NCI-H226 (cell line): Measurements from ENCODE around the gene L1CAM.

Source experiments
- DNase-seq: peaks from one replicate; pipeline ENCODE4 v3.0.0-alpha.2; 2015

Gene L1CAM

GRCh38 chrX:153885968-153886903, at the start of gene L1CAM:
Gene L1CAM (minus strand): TSS chrX:153886173. CDS start chrX:153875836, 10,337 bp downstream.
- DNase-seq, result no peak

GRCh38 chrX:153935326-153935851, 49.4 kb upstream of the L1CAM start:
- DNase-seq, result no peak

GRCh38 chrX:153934762-153935325, 48.9 kb upstream of the L1CAM start, which contains the start of gene NAA10:
Gene NAA10 (minus strand): TSS chrX:153935037. CDS start chrX:153934904, 133 bp downstream.
- DNase-seq, result peak; percentile 63

GRCh38 chrX:153934148-153934761, 48.3 kb upstream of the L1CAM start:
- DNase-seq, result no peak

- no peak for DNase-seq
These were observed 47.8 kb upstream of the L1CAM start for GRCh38 chrX:153933748-153934147.

- DNase-seq, result no peak
These were observed 46.4 kb upstream of the L1CAM start for GRCh38 chrX:153932220-153932915.

- DNase-seq, result no peak
These were observed 45.8 kb upstream of the L1CAM start for GRCh38 chrX:153931748-153932147.

GRCh38 chrX:153931151-153931550, 45.2 kb upstream of the L1CAM start:
- no peak for DNase-seq

GRCh38 chrX:153930011-153930910, 44.3 kb upstream of the L1CAM start:
- DNase-seq, result no peak

- no peak for DNase-seq
These were observed 43.6 kb upstream of the L1CAM start for GRCh38 chrX:153929576-153929975.

- DNase-seq, result no peak
These were observed 42.9 kb upstream of the L1CAM start for GRCh38 chrX:153928846-153929245.

GRCh38 chrX:153927922-153928760, 42.2 kb upstream of the L1CAM start:
- peak; percentile 94 for DNase-seq

- DNase-seq, result no peak
These were observed 41.6 kb upstream of the L1CAM start for GRCh38 chrX:153927672-153927921.

- DNase-seq, result peak; percentile 16
These were observed 41.1 kb upstream of the L1CAM start for GRCh38 chrX:153926858-153927671.

GRCh38 chrX:153926552-153926857, 40.5 kb upstream of the L1CAM start:
- DNase-seq, result no peak

GRCh38 chrX:153925739-153926551, 40.0 kb upstream of the L1CAM start, which contains the start of gene ARHGAP4:
Gene ARHGAP4 (minus strand): TSS chrX:153926264. CDS start chrX:153926202, 62 bp downstream.
- DNase-seq, result no peak

- no peak for DNase-seq
These were observed 39.4 kb upstream of the L1CAM start for GRCh38 chrX:153925387-153925738.

GRCh38 chrX:153924149-153924861, 38.3 kb upstream of the L1CAM start:
- no peak for DNase-seq
